PC-3 (cell line): ENCODE measurements around the gene C1QTNF9. TPM values are rescaled to one million over a fixed set of nuclear protein-coding genes. Genes with fewer than 3 reads are reported as not detected.
A peak's percentile ranks its signal among the peaks of the same experiment; 100 is the strongest.

Experiments
- ATAC-seq: fragments of 200-7000 bp; cut with Tn5 transposase; 2 replicates; pipeline ENCODE4 v1.9.1; 2020; ENCODE audit warnings: mild to moderate bottlenecking, moderate library complexity
- BruUV-seq: library from RNA; stranded (reverse); fragments of 400-500 nt; replicated peaks from 2 replicates; lab custom pipeline; 2021; lab: Mats Ljungman, UMichigan
- CTCF ChIA-PET: fragments of 300-600 bp; sonication (Branson Sonifier 250); formaldehyde crosslinking; loops from one replicate; lab custom pipeline; 2022; ENCODE audit warnings: antibody characterized with exemption; lab: Charles Lee
- POLR2A ChIA-PET: fragments of 300-600 bp; sonication (Branson Sonifier 250); formaldehyde crosslinking; loops from one replicate; lab custom pipeline; 2022; ENCODE audit warnings: antibody characterized with exemption; ENCODE audit not compliant: unreplicated experiment; lab: Charles Lee
- DNase-seq: peaks from one replicate; pipeline ENCODE4 v3.0.0-alpha.2; 2015
- H2AFZ ChIP-seq: fragments of 300-600 bp; sonication (generic); 2 replicates; pipeline ENCODE4 v1.6.0; 2016; ENCODE audit warnings: antibody characterized with exemption, low read length
- H3F3A ChIP-seq: fragments of 300-600 bp; sonication (generic); one replicate; pipeline ENCODE4 v1.6.0; 2017; ENCODE audit warnings: antibody characterized with exemption, low read length, control low read depth, mild to moderate bottlenecking; ENCODE audit not compliant: unreplicated experiment
- H3K27ac ChIP-seq: fragments of 300-600 bp; sonication (generic); 2 replicates; pipeline ENCODE4 v1.5.1; 2016; ENCODE audit warnings: mild to moderate bottlenecking, low read length
- H3K27me3 ChIP-seq: fragments of 300-600 bp; sonication (generic); 2 replicates; pipeline ENCODE4 v1.6.1; 2016; ENCODE audit warnings: low read length, mixed read lengths
- H3K36me3 ChIP-seq: fragments of 300-600 bp; sonication (generic); 2 replicates; pipeline ENCODE4 v1.6.1; 2016; ENCODE audit warnings: low read depth, mixed run types, low read length, mixed read lengths
- H3K4me1 ChIP-seq: fragments of 300-600 bp; sonication (generic); 2 replicates; pipeline ENCODE4 v1.5.1; 2016; ENCODE audit warnings: low read length; ENCODE audit not compliant: insufficient read depth
- H3K4me2 ChIP-seq: fragments of 300-600 bp; sonication (generic); 2 replicates; pipeline ENCODE4 v1.6.0; 2016; ENCODE audit warnings: low read length
- H3K4me3 ChIP-seq: fragments of 300-600 bp; sonication (generic); 2 replicates; pipeline ENCODE4 v1.5.1; 2016; ENCODE audit warnings: mild to moderate bottlenecking, low read length, mixed read lengths
- H3K79me2 ChIP-seq: fragments of 300-600 bp; sonication (generic); 2 replicates; pipeline ENCODE4 v1.6.1; 2017; ENCODE audit warnings: low read length, mixed read lengths
- H3K9ac ChIP-seq: fragments of 300-600 bp; sonication (generic); 2 replicates; pipeline ENCODE4 v1.6.0; 2016; ENCODE audit warnings: mild to moderate bottlenecking, low read length
- H3K9me2 ChIP-seq: fragments of 300-600 bp; sonication (generic); replicated peaks from 2 replicates; pipeline ENCODE4 v1.6.1; 2016; ENCODE audit warnings: mixed run types, low read length, mixed read lengths
- H3K9me3 ChIP-seq: fragments of 300-600 bp; sonication (generic); 2 replicates; pipeline ENCODE4 v1.6.1; 2016; ENCODE audit warnings: low read length, mixed read lengths
- H4K20me1 ChIP-seq: fragments of 300-600 bp; sonication (generic); 2 replicates; pipeline ENCODE4 v1.6.1; 2016; ENCODE audit warnings: low read length, mixed read lengths
- EZH2 ChIP-seq: fragments of 300-600 bp; sonication (generic); IDR thresholded peaks from one replicate; pipeline ENCODE4 v1.6.1; 2017; ENCODE audit warnings: antibody characterized with exemption, mild to moderate bottlenecking, low read length; ENCODE audit not compliant: unreplicated experiment
- EZH2phosphoT487 ChIP-seq: fragments of 300-600 bp; sonication (generic); IDR thresholded peaks from 2 replicates; pipeline ENCODE4 v1.6.1; 2018; ENCODE audit warnings: mild to moderate bottlenecking, antibody characterized with exemption, low read length, borderline replicate concordance
- intact Hi-C: fragments of 100-400 bp; cut with micrococcal nuclease; formaldehyde crosslinking; loops from 2 replicates; pipeline ENCODE4 v1.9.0; 2023
- total RNA-seq: library from RNA; depleted of rRNA; stranded (reverse); fragments of >200 nt; gene quantifications from 2 replicates; pipeline ENCODE4 v1.2.3, GENCODE V29; 2014
- TF ChIP-seq, protein P1 (sequence below): fragments of 300-600 bp; sonication (generic); conservative IDR thresholded peaks from 2 replicates; pipeline ENCODE4 v1.5.1; 2017; ENCODE audit warnings: antibody characterized with exemption, low read depth, mild to moderate bottlenecking, low read length

Gene C1QTNF9
- total RNA-seq, 1 experiment from 2014 or later: 0.11 TPM

DNA sequence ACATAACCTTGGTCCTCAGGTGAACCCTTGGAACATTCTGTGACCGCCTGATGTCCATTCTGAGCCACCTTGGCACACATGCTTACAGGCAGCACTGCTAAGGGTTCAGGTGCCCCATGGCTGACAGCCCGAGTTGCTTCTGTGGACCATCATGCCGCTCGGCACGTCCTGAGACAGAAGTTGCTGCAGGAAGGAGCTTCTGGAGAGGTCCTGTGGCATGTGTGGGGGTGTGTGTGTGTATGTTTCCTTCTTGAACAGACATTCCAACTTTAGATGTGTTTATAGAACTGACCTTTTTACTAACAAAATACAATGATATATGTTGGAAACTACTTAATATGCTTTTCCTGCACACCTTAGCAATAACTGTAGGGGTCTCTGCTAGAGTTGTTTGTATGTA, 4.8 kb upstream of the C1QTNF9 start:
- CTCF ChIA-PET: no interaction called here

DNA sequence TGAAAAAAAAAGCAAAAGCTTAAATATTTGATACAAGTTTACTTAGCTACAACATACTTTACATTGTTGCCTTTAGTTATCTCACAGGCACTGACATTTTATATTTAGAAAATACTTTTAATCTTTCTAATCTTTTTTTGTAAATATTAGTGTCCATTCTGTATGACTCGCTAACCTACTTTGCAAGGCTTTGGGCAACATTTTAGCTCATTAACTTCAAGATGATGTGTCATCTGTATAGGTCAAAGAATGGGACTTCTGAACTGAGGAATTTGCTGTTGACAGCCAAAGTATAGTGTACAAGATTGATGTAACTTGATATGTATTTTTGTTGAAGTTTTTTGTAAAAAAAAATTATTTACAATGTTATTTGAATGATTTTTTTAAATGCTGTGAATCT, 2.7 kb upstream of the C1QTNF9 start:
- H4K20me1 ChIP-seq: 0 out of 2 replicates have a peak, but pooled peaks cover 3% of the 10 kb centered on the region
- no peaks in the 10 kb centered on the region for H3K79me2 ChIP-seq
- ChIA-PET POLR2A (interaction anchor here (0.7 kb wide), 1 partner anchor 158 kb away, joined by 3 read pairs; no protein-coding TSS in a partner anchor), CTCF (interaction anchor here (0.7 kb wide), 1 partner anchor 206 kb away, joined by 6 read pairs; the partner anchor contains the start of gene PARP4)
- no peaks in the 10 kb centered on the region for H3F3A ChIP-seq
- ATAC-seq: peak; percentile 88
- H3K27ac ChIP-seq: no peak overlapping the region
- H3K4me2 ChIP-seq: peak overlapping the region; percentile 38
- intact Hi-C loops: no loop called here
- H3K4me3 ChIP-seq: no peak overlapping the region
- H3K9me2 ChIP-seq: no peaks in the 10 kb centered on the region
- H3K36me3 ChIP-seq: no peaks in the 10 kb centered on the region; the same call in 1 of the 2 replicates
- peak; percentile 67 for DNase-seq
- peaks cover 18% of the 10 kb centered on the region for H3K4me1 ChIP-seq
- no peak overlapping the region for H2AFZ ChIP-seq
- TF ChIP-seq EZH2phosphoT487: no peak
- no peak for TF ChIP-seq EZH2
- TF ChIP-seq, protein P1, sequence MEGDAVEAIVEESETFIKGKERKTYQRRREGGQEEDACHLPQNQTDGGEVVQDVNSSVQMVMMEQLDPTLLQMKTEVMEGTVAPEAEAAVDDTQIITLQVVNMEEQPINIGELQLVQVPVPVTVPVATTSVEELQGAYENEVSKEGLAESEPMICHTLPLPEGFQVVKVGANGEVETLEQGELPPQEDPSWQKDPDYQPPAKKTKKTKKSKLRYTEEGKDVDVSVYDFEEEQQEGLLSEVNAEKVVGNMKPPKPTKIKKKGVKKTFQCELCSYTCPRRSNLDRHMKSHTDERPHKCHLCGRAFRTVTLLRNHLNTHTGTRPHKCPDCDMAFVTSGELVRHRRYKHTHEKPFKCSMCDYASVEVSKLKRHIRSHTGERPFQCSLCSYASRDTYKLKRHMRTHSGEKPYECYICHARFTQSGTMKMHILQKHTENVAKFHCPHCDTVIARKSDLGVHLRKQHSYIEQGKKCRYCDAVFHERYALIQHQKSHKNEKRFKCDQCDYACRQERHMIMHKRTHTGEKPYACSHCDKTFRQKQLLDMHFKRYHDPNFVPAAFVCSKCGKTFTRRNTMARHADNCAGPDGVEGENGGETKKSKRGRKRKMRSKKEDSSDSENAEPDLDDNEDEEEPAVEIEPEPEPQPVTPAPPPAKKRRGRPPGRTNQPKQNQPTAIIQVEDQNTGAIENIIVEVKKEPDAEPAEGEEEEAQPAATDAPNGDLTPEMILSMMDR: no peak
- H3K9me3 ChIP-seq: no peaks in the 10 kb centered on the region
- BruUV-seq: no TSS peak
- H3K27me3 ChIP-seq: no peaks in the 10 kb centered on the region
- H3K9ac ChIP-seq: no peak overlapping the region

More for the DNA sequence above, 4.8 kb upstream of the C1QTNF9 start:
- Histone ChIP-seq H3K9ac (no peak overlapping the region), H3K79me2 (no peaks in the 10 kb centered on the region), H2AFZ (no peak overlapping the region), H3K36me3 (peaks cover 3% of the 10 kb centered on the region; the same call in 1 of the 2 replicates), H3K27me3 (no peaks in the 10 kb centered on the region), H3F3A (no peaks in the 10 kb centered on the region), H3K4me1 (peaks cover 18% of the 10 kb centered on the region), H3K9me2 (no peaks in the 10 kb centered on the region), H3K4me2 (no peak overlapping the region), H3K9me3 (no peaks in the 10 kb centered on the region), H3K27ac (no peak overlapping the region), H3K4me3 (no peak overlapping the region), H4K20me1 (0 out of 2 replicates have a peak, but pooled peaks cover 3% of the 10 kb centered on the region)
- ATAC-seq: no peak
- no TSS peak for BruUV-seq
- TF ChIP-seq EZH2 (no peak), EZH2phosphoT487 (no peak)
- TF ChIP-seq, protein P1: no peak
- intact Hi-C loops: no loop called here
- POLR2A ChIA-PET: no interaction called here
- DNase-seq: no peak
